Stimulated activated CD8-positive, alpha-beta memory T cell treated with anti-CD3 and anti-CD28 coated beads, Interleukin-15, amount 100 ng/mL, for 48 hours (primary cell): ENCODE results near the gene KREMEN1.
A peak's percentile ranks its signal among the peaks of the same experiment; 100 is the strongest.
"Not testable (repeated sequence)": the region's sequence is repeated elsewhere in the genome, so short reads cannot be mapped to it uniquely, and the experiment has no call there.

Source experiments
- DNase-seq, 2 donors: peaks; one replicate each; pipeline ENCODE4 v3.0.0-alpha.2; 2020; ENCODE audit warnings: low read depth in 2 of 2

Gene KREMEN1

GRCh38 chr22:29072979-29073617, at the start of gene KREMEN1:
TSS of gene KREMEN1 (plus strand) at chr22:29073035. CDS start at chr22:29073131, 96 bp downstream.
- no peak for DNase-seq

GRCh38 chr22:29023172-29023796, 49.6 kb upstream of the KREMEN1 start:
- no peak for DNase-seq

- DNase-seq, result no peak
Observed at GRCh38 chr22:29026579-29026978, 46.3 kb upstream of the KREMEN1 start.

GRCh38 chr22:29028468-29028867, 44.4 kb upstream of the KREMEN1 start:
- DNase-seq, result no peak

- DNase-seq, result no peak
Observed at GRCh38 chr22:29029202-29030000, 43.4 kb upstream of the KREMEN1 start.

- no peak for DNase-seq
Observed at GRCh38 chr22:29030016-29030617, 42.7 kb upstream of the KREMEN1 start.

GRCh38 chr22:29030618-29031226, 42.1 kb upstream of the KREMEN1 start:
- no peak for DNase-seq

- no peak for DNase-seq
Observed at GRCh38 chr22:29031227-29032011, 41.4 kb upstream of the KREMEN1 start.

GRCh38 chr22:29032014-29032475, 40.8 kb upstream of the KREMEN1 start:
- DNase-seq, result no peak

- DNase-seq, result no peak
Observed at GRCh38 chr22:29032584-29032983, 40.3 kb upstream of the KREMEN1 start.

GRCh38 chr22:29037340-29037932, 35.4 kb upstream of the KREMEN1 start:
- no peak for DNase-seq

GRCh38 chr22:29039148-29039547, 33.7 kb upstream of the KREMEN1 start:
- no peak for DNase-seq

GRCh38 chr22:29039684-29040083, 33.2 kb upstream of the KREMEN1 start:
- DNase-seq, result not testable (repeated sequence)

- peak; percentile 19 to 25 for DNase-seq
Observed at GRCh38 chr22:29040385-29041275, 32.2 kb upstream of the KREMEN1 start.

GRCh38 chr22:29041408-29041807, 31.4 kb upstream of the KREMEN1 start:
- no peak for DNase-seq

GRCh38 chr22:29043906-29044575, 28.8 kb upstream of the KREMEN1 start:
- DNase-seq, result no peak

GRCh38 chr22:29044657-29045176, 28.1 kb upstream of the KREMEN1 start:
- no peak for DNase-seq

- no peak for DNase-seq
Observed at GRCh38 chr22:29048822-29049654, 23.8 kb upstream of the KREMEN1 start.
